ENCODE measurements around the gene SLC37A4. TPM values are rescaled to one million over a fixed set of nuclear protein-coding genes. Genes with fewer than 3 reads are reported as not detected.
A peak's percentile ranks its signal among the peaks of the same experiment; 100 is the strongest.

The SLC37A4 gene
- total and polyA plus RNA-seq, 2 of the 13 experiments (the other 11 are each of a cell fraction or from before 2014, with no cell fraction given) = 43.0 to 56.1 TPM

DNA sequence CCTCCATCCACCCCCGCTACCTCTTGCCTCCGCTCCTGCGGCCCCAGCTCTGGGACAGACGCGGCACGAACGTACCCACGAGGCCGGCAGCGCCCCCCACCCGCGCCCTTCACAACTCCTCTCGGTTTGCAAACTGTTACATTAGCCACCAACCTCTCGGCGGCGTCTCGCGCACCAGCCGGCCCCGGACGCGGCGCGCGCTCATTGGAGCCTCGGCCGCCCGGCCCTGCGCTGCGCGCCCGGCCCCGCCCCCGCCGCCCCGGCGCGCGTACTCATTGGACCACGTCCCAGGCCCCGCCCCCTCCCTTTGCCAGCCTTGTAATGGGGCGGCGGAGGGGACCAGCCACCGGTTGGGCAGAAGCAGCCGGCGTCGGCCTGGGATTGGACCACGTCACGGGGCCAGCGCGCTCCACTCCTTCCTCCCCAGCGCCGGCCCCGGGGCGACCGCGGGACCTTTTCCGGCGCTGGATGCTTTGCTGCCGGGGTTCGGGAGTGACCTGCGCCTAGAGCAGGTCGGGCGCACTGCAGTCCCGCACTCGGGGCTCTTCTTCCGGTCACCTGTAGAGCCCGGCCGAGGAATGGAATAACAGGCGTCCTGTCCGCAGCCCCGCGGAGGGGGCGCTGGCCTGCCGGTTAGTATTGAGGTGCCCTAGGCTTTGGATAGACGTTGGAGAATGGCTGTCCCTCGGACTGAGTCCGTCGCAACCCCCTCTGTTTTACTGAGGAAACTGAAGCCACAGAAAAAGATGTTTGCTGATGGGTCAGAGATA lies 26.5 kb upstream of the SLC37A4 start, which contains the start of gene HYOU1 (continued):
- TF ChIP-seq, protein P1, sequence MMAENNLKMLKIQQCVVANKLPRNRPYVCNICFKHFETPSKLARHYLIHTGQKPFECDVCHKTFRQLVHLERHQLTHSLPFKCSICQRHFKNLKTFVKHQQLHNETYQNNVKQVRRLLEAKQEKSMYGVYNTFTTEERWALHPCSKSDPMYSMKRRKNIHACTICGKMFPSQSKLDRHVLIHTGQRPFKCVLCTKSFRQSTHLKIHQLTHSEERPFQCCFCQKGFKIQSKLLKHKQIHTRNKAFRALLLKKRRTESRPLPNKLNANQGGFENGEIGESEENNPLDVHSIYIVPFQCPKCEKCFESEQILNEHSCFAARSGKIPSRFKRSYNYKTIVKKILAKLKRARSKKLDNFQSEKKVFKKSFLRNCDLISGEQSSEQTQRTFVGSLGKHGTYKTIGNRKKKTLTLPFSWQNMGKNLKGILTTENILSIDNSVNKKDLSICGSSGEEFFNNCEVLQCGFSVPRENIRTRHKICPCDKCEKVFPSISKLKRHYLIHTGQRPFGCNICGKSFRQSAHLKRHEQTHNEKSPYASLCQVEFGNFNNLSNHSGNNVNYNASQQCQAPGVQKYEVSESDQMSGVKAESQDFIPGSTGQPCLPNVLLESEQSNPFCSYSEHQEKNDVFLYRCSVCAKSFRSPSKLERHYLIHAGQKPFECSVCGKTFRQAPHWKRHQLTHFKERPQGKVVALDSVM (CRISPR knock-in tag; IDR thresholded peaks at IDR 0.05) = 0 out of 2 replicates have a peak, but pooled peaks have one; percentile 13
- no peak for TF ChIP-seq PTBP1 (IDR thresholded peaks at IDR 0.05; ENCODE audit: low read depth, low read length, poor library complexity, severe bottlenecking)
- no peak for TF ChIP-seq NFE2L2 (IDR thresholded peaks at IDR 0.05; ENCODE audit: low read length)
- TF ChIP-seq ZSCAN22 (CRISPR knock-in tag; IDR thresholded peaks at IDR 0.05) = no peak
- peak; percentile 18; the same call in 1 of the 2 replicates for TF ChIP-seq SMAD3 (CRISPR knock-in tag; IDR thresholded peaks at IDR 0.05)
- TF ChIP-seq, protein P2, sequence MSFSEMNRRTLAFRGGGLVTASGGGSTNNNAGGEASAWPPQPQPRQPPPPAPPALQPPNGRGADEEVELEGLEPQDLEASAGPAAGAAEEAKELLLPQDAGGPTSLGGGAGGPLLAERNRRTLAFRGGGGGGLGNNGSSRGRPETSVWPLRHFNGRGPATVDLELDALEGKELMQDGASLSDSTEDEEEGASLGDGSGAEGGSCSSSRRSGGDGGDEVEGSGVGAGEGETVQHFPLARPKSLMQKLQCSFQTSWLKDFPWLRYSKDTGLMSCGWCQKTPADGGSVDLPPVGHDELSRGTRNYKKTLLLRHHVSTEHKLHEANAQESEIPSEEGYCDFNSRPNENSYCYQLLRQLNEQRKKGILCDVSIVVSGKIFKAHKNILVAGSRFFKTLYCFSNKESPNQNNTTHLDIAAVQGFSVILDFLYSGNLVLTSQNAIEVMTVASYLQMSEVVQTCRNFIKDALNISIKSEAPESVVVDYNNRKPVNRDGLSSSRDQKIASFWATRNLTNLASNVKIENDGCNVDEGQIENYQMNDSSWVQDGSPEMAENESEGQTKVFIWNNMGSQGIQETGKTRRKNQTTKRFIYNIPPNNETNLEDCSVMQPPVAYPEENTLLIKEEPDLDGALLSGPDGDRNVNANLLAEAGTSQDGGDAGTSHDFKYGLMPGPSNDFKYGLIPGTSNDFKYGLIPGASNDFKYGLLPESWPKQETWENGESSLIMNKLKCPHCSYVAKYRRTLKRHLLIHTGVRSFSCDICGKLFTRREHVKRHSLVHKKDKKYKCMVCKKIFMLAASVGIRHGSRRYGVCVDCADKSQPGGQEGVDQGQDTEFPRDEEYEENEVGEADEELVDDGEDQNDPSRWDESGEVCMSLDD (CRISPR knock-in tag; IDR thresholded peaks at IDR 0.05; ENCODE audit: borderline replicate concordance) = peak; percentile 99
- TF ChIP-seq DMAP1 (CRISPR knock-in tag; IDR thresholded peaks at IDR 0.05) = peak; percentile 56
- TF ChIP-seq TOPORS (CRISPR knock-in tag; IDR thresholded peaks at IDR 0.05) = no peak; the same call in 1 of the 2 replicates
- TF ChIP-seq, protein P3, sequence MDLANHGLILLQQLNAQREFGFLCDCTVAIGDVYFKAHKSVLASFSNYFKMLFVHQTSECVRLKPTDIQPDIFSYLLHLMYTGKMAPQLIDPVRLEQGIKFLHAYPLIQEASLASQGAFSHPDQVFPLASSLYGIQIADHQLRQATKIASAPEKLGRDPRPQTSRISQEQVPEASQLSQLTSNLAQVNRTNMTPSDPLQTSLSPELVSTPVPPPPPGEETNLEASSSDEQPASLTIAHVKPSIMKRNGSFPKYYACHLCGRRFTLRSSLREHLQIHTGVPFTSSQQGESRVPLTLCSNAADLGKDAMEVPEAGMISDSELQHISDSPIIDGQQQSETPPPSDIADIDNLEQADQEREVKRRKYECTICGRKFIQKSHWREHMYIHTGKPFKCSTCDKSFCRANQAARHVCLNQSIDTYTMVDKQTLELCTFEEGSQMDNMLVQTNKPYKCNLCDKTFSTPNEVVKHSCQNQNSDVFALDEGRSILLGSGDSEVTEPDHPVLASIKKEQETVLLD (CRISPR knock-in tag; IDR thresholded peaks at IDR 0.05; ENCODE audit: low read depth) = peak; percentile 92
- 0 out of 2 replicates have a peak, but pooled peaks have one; percentile 21 for TF ChIP-seq ZNF335 (CRISPR knock-in tag; IDR thresholded peaks at IDR 0.05)
- TF ChIP-seq ZNF432 (CRISPR knock-in tag; IDR thresholded peaks at IDR 0.05; ENCODE audit: borderline replicate concordance) = no peak
- no peak for TF ChIP-seq ETV6 (CRISPR knock-in tag; conservative IDR thresholded peaks at IDR 0.05)
- TF ChIP-seq, protein P4, sequence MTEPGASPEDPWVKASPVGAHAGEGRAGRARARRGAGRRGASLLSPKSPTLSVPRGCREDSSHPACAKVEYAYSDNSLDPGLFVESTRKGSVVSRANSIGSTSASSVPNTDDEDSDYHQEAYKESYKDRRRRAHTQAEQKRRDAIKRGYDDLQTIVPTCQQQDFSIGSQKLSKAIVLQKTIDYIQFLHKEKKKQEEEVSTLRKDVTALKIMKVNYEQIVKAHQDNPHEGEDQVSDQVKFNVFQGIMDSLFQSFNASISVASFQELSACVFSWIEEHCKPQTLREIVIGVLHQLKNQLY (CRISPR knock-in tag; IDR thresholded peaks at IDR 0.05) = no peak
- no peak for TF ChIP-seq ZNF3 (CRISPR knock-in tag; IDR thresholded peaks at IDR 0.05)
- TF ChIP-seq, protein P5, sequence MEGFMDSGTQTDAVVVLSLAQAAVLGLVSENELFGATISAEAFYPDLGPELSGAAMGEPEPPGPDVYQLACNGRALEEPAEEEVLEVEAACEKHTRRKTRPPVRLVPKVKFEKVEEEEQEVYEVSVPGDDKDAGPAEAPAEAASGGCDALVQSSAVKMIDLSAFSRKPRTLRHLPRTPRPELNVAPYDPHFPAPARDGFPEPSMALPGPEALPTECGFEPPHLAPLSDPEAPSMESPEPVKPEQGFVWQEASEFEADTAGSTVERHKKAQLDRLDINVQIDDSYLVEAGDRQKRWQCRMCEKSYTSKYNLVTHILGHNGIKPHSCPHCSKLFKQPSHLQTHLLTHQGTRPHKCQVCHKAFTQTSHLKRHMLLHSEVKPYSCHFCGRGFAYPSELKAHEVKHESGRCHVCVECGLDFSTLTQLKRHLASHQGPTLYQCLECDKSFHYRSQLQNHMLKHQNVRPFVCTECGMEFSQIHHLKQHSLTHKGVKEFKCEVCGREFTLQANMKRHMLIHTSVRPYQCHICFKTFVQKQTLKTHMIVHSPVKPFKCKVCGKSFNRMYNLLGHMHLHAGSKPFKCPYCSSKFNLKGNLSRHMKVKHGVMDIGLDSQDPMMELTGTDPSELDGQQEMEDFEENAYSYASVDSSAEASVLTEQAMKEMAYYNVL (CRISPR knock-in tag; IDR thresholded peaks at IDR 0.05; ENCODE audit: borderline replicate concordance) = no peak; the same call in 1 of the 2 replicates
- no peak for TF ChIP-seq HES4 (CRISPR knock-in tag; IDR thresholded peaks at IDR 0.05; ENCODE audit: borderline replicate concordance)
- TF ChIP-seq KAT2B (IDR thresholded peaks at IDR 0.05; ENCODE audit: borderline replicate concordance, low read depth, low read length) = no peak
- TF ChIP-seq SRY (CRISPR knock-in tag; IDR thresholded peaks at IDR 0.05) = no peak
- TF ChIP-seq, protein P6, sequence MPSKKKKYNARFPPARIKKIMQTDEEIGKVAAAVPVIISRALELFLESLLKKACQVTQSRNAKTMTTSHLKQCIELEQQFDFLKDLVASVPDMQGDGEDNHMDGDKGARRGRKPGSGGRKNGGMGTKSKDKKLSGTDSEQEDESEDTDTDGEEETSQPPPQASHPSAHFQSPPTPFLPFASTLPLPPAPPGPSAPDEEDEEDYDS (CRISPR knock-in tag; IDR thresholded peaks at IDR 0.05) = peak; percentile 76
- TF ChIP-seq ZKSCAN8 (CRISPR knock-in tag; IDR thresholded peaks at IDR 0.05; ENCODE audit: borderline replicate concordance) = no peak
- no peak; the same call in 1 of the 2 replicates for TF ChIP-seq GZF1 (CRISPR knock-in tag; IDR thresholded peaks at IDR 0.05)

Measured in HepG2 (cell line).